HG02798 (cell line): ENCODE measurements around the gene TLR9.
"Not testable (repeated sequence)": the region's sequence is repeated elsewhere in the genome, so short reads cannot be mapped to it uniquely, and the experiment has no call there.

Source experiments
- ATAC-seq: cut with Tn5 transposase; IDR thresholded peaks from one replicate; pipeline ENCODE4 v1.9.1; 2021; ENCODE audit warnings: mild to moderate bottlenecking; ENCODE audit not compliant: unreplicated experiment, poor library complexity

TLR9 gene

DNA sequence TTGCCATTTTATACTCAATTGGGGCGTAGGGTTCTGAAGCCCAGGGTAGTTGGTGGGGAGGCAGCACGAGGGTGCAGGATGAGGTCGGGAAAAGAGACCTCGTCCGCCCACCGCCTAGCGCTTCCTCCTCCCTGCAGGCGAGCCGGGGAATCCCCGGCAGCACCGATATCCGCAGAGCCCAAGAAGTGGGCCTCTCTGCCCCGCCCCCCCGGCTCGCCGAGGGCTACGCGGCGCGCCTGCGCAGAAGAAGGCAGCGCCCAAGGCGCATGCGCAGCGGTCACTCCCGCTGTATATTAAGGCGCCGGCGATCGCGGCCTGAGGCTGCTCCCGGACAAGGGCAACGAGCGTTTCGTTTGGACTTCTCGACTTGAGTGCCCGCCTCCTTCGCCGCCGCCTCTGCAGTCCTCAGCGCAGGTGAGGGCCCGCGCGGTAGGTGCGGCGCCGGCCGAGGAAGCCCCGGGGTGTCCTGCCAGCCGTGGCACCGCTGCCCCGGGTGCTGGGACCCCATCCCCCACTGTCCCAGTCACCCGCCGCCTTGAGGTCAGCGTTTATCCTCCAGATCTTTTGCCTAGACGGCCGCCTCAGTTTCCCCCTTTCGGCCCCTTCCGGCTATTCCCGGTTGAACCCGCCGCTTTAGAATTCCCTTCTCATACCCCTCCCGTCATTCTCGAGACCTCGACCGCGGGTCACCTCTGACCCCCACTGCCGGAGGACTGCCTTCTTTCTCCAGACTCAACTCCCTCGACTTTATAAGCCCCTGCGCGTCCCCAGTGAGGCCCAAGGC lies 27.4 kb downstream of the TLR9 start, which contains the start of gene ALAS1:
Gene ALAS1, plus strand, starts transcription at position 319 of the 784 bp plus-strand sequence. CDS start 1,082 bp downstream, outside the sequence.
- peak; percentile 82 for ATAC-seq

GRCh38 chr3:52197499-52197841 lies 28.0 kb downstream of the TLR9 start:
- no peak for ATAC-seq

DNA sequence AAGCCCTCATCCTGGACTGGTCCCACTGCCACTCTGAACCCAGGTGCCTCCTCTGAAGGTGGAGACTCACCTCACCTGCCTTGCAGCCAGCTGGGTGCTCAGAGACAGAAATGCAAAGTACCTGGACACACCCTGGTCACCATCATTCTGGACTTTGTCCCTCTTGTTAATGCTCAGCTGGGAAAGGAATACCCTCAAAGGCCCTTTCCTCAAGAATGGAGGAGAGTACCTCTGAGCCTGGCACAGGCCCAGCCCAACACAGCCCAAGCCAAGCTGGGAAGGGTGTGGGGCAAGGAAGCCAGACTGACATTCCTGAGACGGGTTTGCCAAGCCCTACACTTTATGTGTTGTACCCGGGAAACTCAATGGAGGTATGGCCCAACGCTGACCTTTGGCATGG lies 28.5 kb downstream of the TLR9 start:
- no peak for ATAC-seq

- no peak for ATAC-seq
Measured at GRCh38 chr3:52195823-52196331, 29.6 kb downstream of the TLR9 start.

DNA sequence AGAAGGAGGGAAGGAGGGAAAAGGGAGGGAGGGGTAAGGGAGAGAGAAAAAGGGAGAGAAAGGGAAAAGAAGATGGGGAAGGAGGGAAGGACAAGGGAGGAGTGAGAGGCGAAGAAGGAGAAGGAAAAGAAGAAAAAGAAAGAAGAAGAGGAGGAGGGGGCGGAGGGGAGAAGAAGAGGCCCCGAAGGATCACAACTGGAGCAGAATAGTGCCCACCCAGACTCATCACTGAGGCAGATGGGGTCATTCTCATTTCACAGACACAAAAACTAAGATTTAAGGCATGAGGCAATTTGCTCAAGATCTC lies 30.2 kb downstream of the TLR9 start:
- no peak for ATAC-seq

DNA sequence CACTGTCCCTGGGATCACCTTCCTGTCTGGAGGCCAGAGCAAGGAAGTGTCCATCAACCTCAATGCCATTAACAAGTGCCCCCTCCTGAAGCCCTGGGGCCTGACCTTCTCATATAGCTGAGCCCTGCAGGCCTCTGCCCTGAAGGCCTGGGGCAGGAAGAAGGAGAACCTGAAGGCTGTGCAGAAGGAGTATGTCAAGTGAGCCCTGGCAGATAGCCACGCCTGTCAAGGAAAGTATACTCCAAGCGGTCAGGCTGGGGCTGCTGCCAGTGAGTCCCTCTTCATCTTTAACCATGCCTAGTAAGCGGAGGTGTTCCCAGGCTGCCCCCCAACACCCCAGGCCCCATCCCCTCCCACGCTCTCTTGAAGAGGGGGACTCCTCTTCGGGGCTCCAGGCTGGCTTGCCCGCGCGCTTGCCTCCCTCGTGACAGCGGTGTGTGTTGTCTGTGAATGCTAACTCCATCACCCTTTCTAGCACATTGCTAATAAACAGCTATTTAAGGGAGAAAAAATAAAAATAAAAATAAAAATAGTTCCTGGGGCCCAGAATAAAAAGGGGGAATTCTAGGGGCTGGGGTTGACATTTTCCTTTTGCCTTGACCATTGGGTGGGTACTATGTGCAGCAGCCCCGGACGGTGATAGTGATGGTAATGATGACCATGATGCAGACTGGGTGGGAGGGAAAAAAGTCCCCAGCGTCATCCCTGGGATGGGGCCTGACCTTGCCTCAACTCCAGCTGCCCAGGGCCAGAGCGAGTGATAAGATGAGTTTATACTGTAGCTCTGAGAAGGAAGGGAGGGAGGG lies 30.8 kb downstream of the TLR9 start:
- no peak for ATAC-seq

- no peak for ATAC-seq
Measured at GRCh38 chr3:52193065-52193464, 32.4 kb downstream of the TLR9 start.

GRCh38 chr3:52191663-52192062 lies 33.8 kb downstream of the TLR9 start:
- ATAC-seq = no peak

DNA sequence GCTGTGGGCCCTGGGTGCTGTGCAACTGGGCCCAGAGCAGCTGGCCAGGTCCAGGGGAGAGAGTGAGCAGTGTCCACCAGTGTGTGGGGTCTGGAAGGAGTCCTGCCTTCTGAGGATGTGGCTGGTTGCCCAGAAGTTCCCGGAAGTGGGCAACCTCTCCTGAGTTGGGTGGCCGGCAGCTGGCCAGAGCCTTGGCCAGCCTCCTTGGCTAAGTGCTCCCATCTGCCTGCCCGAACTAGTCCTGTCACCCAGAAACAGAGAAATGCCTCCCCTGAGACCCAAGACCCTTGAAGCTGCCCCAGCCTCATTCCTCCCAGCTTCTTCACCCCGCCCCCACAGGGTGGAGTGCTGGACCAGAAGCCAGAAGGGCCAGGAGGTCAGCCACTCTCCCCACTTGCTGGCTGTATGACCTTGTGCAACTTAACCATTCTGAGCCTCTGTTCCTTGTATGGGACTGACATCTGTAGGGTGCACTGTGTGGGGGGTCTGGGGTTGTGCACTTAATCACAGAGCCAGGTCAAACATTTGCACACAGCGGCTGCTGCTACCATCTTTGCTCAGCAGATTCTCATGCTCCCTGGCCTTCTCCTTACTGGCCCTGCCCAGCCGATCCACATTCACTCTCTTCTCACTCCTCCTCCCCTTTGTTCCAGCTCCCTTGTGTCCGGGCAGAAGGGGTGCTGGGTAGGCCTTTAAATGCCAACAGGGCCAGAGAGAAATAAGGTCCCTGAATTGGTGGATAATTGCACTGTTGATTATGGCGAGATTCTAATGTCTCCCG lies 35.0 kb downstream of the TLR9 start:
- ATAC-seq = no peak

GRCh38 chr3:52188556-52188955 lies 36.9 kb downstream of the TLR9 start:
- ATAC-seq = no peak

DNA sequence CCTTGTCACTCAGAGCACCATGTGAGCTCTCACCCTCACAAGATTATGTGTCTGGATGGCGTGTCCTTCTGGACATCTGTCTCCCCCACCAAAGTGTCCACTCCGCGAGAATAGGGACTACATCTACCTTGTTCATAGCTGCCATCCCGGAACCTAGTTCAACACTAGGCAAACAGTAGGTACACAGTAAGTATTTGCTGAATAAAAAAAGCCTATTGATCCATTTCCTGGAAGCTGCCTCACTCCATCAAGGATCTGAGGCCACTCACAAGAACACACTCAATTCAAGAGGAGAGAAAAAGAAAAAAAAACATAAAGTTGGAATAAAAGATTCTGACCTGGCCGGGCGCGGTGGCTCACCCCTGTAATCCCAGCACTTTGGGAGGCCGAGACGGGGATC lies 38.7 kb downstream of the TLR9 start:
- no peak for ATAC-seq

DNA sequence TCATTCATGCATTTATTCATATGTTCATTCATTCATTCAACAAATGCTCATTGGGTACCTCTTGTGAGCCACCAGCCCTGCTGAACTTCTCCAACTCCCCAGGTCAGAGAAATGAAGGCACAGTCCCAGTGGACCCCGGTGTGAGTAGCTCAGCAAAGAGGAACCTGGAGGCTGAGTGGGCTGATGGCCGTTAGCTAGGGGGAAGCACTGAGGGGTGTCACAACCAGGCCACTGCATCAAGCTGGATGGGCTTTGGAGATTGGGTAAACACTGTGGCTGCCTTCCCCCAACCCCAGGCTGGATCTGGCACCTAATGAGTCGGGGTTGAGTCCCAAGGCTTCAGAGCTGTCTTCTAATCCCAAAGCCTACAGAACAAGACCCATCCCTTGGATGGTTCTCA lies 39.6 kb downstream of the TLR9 start:
- no peak for ATAC-seq

GRCh38 chr3:52185311-52185710 lies 40.1 kb downstream of the TLR9 start:
- ATAC-seq = no peak

GRCh38 chr3:52184690-52185089 lies 40.8 kb downstream of the TLR9 start:
- ATAC-seq = no peak

GRCh38 chr3:52183786-52184445 lies 41.5 kb downstream of the TLR9 start:
- no peak for ATAC-seq

- ATAC-seq = no peak
Measured at GRCh38 chr3:52182691-52183090, 42.8 kb downstream of the TLR9 start.

DNA sequence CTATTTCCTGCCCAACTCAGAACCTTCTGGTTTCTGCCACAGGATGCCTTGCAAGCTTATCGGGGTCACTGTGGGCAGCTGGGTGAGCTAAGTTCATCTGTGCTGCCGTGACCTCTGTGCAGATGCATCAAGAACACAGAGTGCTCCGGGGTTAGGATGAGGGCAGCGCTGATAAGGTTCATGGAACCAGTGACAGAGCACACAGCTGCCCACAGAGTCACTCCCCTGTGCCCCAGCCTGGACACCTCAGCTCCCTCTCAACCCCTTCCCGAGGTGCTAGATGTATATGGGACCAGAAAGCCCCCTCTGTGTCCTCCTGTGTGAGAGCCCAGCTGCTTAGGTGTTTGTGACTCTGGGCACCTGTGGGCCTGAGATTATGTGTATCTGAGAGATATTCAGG lies 43.2 kb downstream of the TLR9 start:
- no peak for ATAC-seq

GRCh38 chr3:52181543-52181942 lies 43.9 kb downstream of the TLR9 start:
- ATAC-seq = no peak

DNA sequence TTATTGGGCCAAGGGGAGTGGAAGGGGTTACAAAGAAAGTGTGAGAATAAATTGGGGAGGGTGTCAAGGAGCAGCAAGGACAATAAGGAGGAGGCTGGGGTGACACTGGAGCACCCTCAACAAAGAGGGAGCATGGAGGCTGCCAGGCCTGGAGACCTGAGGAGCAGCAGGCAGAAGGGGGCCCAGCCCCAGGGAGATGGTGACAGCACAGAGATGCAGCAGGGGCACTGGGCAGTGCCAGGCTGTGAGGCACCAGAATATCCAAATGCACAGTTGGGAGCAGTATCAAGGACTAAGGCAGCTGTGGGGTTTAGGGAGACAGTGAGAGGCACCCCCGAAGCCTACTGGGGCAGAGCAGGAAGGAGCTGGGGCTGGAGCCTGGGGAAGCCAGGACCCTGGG lies 46.9 kb downstream of the TLR9 start:
- ATAC-seq = no peak

- ATAC-seq = not testable (repeated sequence)
Measured at GRCh38 chr3:52178126-52178525, 47.3 kb downstream of the TLR9 start.
